H1 (cell line): ENCODE results near the gene TSSC4. TPM values are rescaled to one million over a fixed set of nuclear protein-coding genes. Genes with fewer than 3 reads are reported as not detected.

ENCODE experiments used
- BCL11A ChIP-seq, 2 experiments: IDR thresholded peaks; one replicate each; pipeline ENCODE4 v1.6.1; 2011; ENCODE audit warnings: low read depth in 2 of 2, low read length in 2 of 2, mild to moderate bottlenecking in 2 of 2
- MAFK ChIP-seq: IDR thresholded peaks from 2 replicates; pipeline ENCODE4 v1.6.1; 2012; ENCODE audit warnings: low read depth, mild to moderate bottlenecking, improper control_type of control experiment, low read length
- NANOG ChIP-seq: IDR thresholded peaks from 2 replicates; pipeline ENCODE4 v1.6.1; 2011; ENCODE audit warnings: low read length, low read depth, mild to moderate bottlenecking, inconsistent platforms; ENCODE audit not compliant: insufficient read depth, poor library complexity, severe bottlenecking
- RXRA ChIP-seq: IDR thresholded peaks from 2 replicates; pipeline ENCODE4 v1.6.1; 2011; ENCODE audit warnings: low read depth, mild to moderate bottlenecking, low read length, moderate library complexity; ENCODE audit not compliant: insufficient read depth
- SIN3A ChIP-seq, 2 experiments: IDR thresholded peaks in 1 of 2; conservative IDR thresholded peaks in 1 of 2; 2 replicates each; pipeline ENCODE4 v1.6.1; 2011 to 2012; ENCODE audit warnings: low read length in 2 of 2, improper control_type of control experiment in 1 of 2, low read depth in 1 of 2, mild to moderate bottlenecking in 1 of 2
- polyA plus RNA-seq, 7 experiments: library from polyadenylated mRNA; depleted of rRNA in 3 of 7; stranded (reverse) in 5 of 7; unstranded in 2 of 7; fragments of >200 nt in 5 of 7; fragments of 200-250 nt in 2 of 7; gene quantifications; 1 replicate in 5 of 7; 2 replicates in 1 of 7; 4 replicates in 1 of 7; pipeline versions ENCODE4 v1.2.1 to v1.2.3, GENCODE V29; 2011 to 2013; ENCODE audit warnings: missing spikeins in 2 of 7, mixed read lengths in 2 of 7
- total RNA-seq: library from RNA; stranded (reverse); fragmentation: NEBNext Ultra II Directional; extraction: Animal tissue kit (Norgen Biotek cat#: 25700); gene quantifications from 2 replicates; pipeline ENCODE4 v1.2.1, GENCODE V29; 2021
- TF ChIP-seq, protein P1 (sequence below): fragments of 300-600 bp; sonication (generic); IDR thresholded peaks from 2 replicates; pipeline ENCODE4 v1.7.1; 2012; ENCODE audit warnings: low read length, moderate library complexity, mild to moderate bottlenecking, inconsistent platforms; ENCODE audit not compliant: insufficient replicate concordance

The TSSC4 gene
- total and polyA plus RNA-seq, 2 of the 8 experiments (the other 6 are each of a cell fraction or from before 2014, with no cell fraction given) = 34.0 to 39.3 TPM

DNA sequence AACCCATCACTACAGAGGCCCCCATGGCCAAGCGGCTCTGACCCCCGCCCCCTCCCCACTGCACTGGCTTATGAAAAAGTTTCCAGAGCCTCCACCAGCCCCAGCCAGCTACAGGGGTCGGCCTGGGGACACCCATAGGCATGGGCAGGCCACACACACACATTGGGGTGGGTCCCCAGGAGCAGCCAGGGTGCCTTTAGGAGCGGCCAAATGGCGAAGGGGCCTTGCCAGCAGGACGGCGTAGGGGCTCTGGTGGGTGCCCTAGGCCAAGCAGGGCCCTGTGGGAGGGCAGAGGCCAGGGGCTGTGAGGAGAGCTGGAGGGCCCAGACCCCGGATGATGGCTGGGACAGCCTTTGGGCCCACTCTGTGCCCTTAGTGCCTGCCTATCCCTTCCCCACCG lies 10.1 kb downstream of the TSSC4 start (continued):
- TF ChIP-seq, protein P1, sequence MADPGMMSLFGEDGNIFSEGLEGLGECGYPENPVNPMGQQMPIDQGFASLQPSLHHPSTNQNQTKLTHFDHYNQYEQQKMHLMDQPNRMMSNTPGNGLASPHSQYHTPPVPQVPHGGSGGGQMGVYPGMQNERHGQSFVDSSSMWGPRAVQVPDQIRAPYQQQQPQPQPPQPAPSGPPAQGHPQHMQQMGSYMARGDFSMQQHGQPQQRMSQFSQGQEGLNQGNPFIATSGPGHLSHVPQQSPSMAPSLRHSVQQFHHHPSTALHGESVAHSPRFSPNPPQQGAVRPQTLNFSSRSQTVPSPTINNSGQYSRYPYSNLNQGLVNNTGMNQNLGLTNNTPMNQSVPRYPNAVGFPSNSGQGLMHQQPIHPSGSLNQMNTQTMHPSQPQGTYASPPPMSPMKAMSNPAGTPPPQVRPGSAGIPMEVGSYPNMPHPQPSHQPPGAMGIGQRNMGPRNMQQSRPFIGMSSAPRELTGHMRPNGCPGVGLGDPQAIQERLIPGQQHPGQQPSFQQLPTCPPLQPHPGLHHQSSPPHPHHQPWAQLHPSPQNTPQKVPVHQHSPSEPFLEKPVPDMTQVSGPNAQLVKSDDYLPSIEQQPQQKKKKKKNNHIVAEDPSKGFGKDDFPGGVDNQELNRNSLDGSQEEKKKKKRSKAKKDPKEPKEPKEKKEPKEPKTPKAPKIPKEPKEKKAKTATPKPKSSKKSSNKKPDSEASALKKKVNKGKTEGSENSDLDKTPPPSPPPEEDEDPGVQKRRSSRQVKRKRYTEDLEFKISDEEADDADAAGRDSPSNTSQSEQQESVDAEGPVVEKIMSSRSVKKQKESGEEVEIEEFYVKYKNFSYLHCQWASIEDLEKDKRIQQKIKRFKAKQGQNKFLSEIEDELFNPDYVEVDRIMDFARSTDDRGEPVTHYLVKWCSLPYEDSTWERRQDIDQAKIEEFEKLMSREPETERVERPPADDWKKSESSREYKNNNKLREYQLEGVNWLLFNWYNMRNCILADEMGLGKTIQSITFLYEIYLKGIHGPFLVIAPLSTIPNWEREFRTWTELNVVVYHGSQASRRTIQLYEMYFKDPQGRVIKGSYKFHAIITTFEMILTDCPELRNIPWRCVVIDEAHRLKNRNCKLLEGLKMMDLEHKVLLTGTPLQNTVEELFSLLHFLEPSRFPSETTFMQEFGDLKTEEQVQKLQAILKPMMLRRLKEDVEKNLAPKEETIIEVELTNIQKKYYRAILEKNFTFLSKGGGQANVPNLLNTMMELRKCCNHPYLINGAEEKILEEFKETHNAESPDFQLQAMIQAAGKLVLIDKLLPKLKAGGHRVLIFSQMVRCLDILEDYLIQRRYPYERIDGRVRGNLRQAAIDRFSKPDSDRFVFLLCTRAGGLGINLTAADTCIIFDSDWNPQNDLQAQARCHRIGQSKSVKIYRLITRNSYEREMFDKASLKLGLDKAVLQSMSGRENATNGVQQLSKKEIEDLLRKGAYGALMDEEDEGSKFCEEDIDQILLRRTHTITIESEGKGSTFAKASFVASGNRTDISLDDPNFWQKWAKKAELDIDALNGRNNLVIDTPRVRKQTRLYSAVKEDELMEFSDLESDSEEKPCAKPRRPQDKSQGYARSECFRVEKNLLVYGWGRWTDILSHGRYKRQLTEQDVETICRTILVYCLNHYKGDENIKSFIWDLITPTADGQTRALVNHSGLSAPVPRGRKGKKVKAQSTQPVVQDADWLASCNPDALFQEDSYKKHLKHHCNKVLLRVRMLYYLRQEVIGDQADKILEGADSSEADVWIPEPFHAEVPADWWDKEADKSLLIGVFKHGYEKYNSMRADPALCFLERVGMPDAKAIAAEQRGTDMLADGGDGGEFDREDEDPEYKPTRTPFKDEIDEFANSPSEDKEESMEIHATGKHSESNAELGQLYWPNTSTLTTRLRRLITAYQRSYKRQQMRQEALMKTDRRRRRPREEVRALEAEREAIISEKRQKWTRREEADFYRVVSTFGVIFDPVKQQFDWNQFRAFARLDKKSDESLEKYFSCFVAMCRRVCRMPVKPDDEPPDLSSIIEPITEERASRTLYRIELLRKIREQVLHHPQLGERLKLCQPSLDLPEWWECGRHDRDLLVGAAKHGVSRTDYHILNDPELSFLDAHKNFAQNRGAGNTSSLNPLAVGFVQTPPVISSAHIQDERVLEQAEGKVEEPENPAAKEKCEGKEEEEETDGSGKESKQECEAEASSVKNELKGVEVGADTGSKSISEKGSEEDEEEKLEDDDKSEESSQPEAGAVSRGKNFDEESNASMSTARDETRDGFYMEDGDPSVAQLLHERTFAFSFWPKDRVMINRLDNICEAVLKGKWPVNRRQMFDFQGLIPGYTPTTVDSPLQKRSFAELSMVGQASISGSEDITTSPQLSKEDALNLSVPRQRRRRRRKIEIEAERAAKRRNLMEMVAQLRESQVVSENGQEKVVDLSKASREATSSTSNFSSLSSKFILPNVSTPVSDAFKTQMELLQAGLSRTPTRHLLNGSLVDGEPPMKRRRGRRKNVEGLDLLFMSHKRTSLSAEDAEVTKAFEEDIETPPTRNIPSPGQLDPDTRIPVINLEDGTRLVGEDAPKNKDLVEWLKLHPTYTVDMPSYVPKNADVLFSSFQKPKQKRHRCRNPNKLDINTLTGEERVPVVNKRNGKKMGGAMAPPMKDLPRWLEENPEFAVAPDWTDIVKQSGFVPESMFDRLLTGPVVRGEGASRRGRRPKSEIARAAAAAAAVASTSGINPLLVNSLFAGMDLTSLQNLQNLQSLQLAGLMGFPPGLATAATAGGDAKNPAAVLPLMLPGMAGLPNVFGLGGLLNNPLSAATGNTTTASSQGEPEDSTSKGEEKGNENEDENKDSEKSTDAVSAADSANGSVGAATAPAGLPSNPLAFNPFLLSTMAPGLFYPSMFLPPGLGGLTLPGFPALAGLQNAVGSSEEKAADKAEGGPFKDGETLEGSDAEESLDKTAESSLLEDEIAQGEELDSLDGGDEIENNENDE = no peak
- TF ChIP-seq BCL11A (IDR thresholded peaks at IDR 0.05; ENCODE audit: low read depth in 2 of 2, low read length in 2 of 2) (no peak), MAFK (no peak), SIN3A (conservative IDR thresholded peaks at IDR 0.05 in 1 of 2, IDR thresholded peaks at IDR 0.05 in 1 of 2; ENCODE audit: low read depth in 1 of 2, low read length in 2 of 2) (no peak), NANOG (no peak), RXRA (no peak)
